Mucosa of stomach (tissue), 1 donor: Measurements from ENCODE around the gene CSPG5.

Experiments
- H3K27me3 ChIP-seq: one replicate; pipeline ENCODE4 v1.7.0; 2013; ENCODE audit warnings: mild to moderate bottlenecking, low read length; ENCODE audit not compliant: control insufficient read depth, insufficient read depth
- H3K36me3 ChIP-seq: one replicate; pipeline ENCODE4 v1.7.0; 2013; ENCODE audit warnings: low read length; ENCODE audit not compliant: control insufficient read depth, insufficient read depth
- H3K4me1 ChIP-seq: one replicate; pipeline ENCODE4 v1.7.0; 2013; ENCODE audit warnings: mild to moderate bottlenecking, low read length; ENCODE audit not compliant: control insufficient read depth, insufficient read depth
- H3K4me3 ChIP-seq: one replicate; pipeline ENCODE4 v1.7.0; 2013; ENCODE audit warnings: low read length
- H3K9ac ChIP-seq: one replicate; pipeline ENCODE4 v1.7.0; 2013; ENCODE audit warnings: mild to moderate bottlenecking, low read length, moderate library complexity
- H3K9me3 ChIP-seq: one replicate; pipeline ENCODE4 v1.7.0; 2013; ENCODE audit warnings: mild to moderate bottlenecking, low read length, moderate library complexity; ENCODE audit not compliant: control insufficient read depth
- donor health status: Pancreatic carcinoma.

The CSPG5 gene

GRCh38 chr3:47565734-47566550 lies 12.7 kb downstream of the CSPG5 start:
- H3K36me3 ChIP-seq = no peaks in the 10 kb centered on the region
- H3K4me1 ChIP-seq = no peaks in the 10 kb centered on the region
- no peak overlapping the region for H3K9ac ChIP-seq
- H3K4me3 ChIP-seq = no peak overlapping the region
- H3K27me3 ChIP-seq = no peaks in the 10 kb centered on the region
- H3K9me3 ChIP-seq = no peaks in the 10 kb centered on the region

- Histone ChIP-seq H3K4me1 (no peaks in the 10 kb centered on the region), H3K9ac (no peak overlapping the region), H3K9me3 (no peaks in the 10 kb centered on the region), H3K27me3 (no peaks in the 10 kb centered on the region), H3K36me3 (no peaks in the 10 kb centered on the region), H3K4me3 (no peak overlapping the region)
Observed at GRCh38 chr3:47556351-47556750, 22.3 kb downstream of the CSPG5 start.

- Histone ChIP-seq H3K4me3 (no peak overlapping the region), H3K27me3 (no peaks in the 10 kb centered on the region), H3K36me3 (no peaks in the 10 kb centered on the region), H3K4me1 (no peaks in the 10 kb centered on the region), H3K9me3 (no peaks in the 10 kb centered on the region), H3K9ac (no peak overlapping the region)
Observed at GRCh38 chr3:47554335-47554734, 24.3 kb downstream of the CSPG5 start.

GRCh38 chr3:47553407-47553806 lies 25.3 kb downstream of the CSPG5 start:
- no peaks in the 10 kb centered on the region for H3K36me3 ChIP-seq
- H3K9me3 ChIP-seq = no peaks in the 10 kb centered on the region
- no peak overlapping the region for H3K9ac ChIP-seq
- no peaks in the 10 kb centered on the region for H3K4me1 ChIP-seq
- no peaks in the 10 kb centered on the region for H3K27me3 ChIP-seq
- H3K4me3 ChIP-seq = no peak overlapping the region

- no peaks in the 10 kb centered on the region for H3K36me3 ChIP-seq
- H3K27me3 ChIP-seq = no peaks in the 10 kb centered on the region
- no peaks in the 10 kb centered on the region for H3K4me1 ChIP-seq
- no peak overlapping the region for H3K9ac ChIP-seq
- no peaks in the 10 kb centered on the region for H3K9me3 ChIP-seq
- no peak overlapping the region for H3K4me3 ChIP-seq
Observed at GRCh38 chr3:47542471-47543173, 36.0 kb downstream of the CSPG5 start.

- no peaks in the 10 kb centered on the region for H3K27me3 ChIP-seq
- H3K9ac ChIP-seq = no peak overlapping the region
- H3K9me3 ChIP-seq = no peaks in the 10 kb centered on the region
- no peak overlapping the region for H3K4me3 ChIP-seq
- H3K4me1 ChIP-seq = no peaks in the 10 kb centered on the region
- no peaks in the 10 kb centered on the region for H3K36me3 ChIP-seq
Observed at GRCh38 chr3:47541583-47542108, 37.0 kb downstream of the CSPG5 start.

DNA sequence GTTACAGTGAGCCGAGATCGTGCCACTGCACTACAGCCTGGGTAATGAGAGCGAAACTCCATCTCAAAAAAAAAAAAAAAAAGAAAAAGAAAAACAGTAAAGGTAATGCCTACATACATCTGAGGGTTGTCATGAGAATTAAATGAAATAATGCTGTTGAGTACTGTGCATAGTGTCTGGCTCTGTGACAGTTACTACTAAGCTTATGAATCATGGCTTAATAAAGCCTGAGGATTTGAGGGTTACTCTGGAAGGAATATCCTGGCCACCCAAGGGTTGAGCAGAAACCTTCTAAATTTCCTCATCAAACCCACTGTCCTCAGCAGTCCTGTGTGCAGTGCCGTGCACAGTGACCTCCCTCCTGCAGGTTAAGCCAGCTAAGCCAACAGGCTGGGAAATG lies 38.4 kb downstream of the CSPG5 start:
- H3K9me3 ChIP-seq = no peaks in the 10 kb centered on the region
- H3K4me1 ChIP-seq = no peaks in the 10 kb centered on the region
- no peak overlapping the region for H3K4me3 ChIP-seq
- H3K36me3 ChIP-seq = no peaks in the 10 kb centered on the region
- no peaks in the 10 kb centered on the region for H3K27me3 ChIP-seq
- no peak overlapping the region for H3K9ac ChIP-seq

- H3K27me3 ChIP-seq = no peaks in the 10 kb centered on the region
- H3K4me3 ChIP-seq = no peak overlapping the region
- H3K4me1 ChIP-seq = no peaks in the 10 kb centered on the region
- H3K9ac ChIP-seq = no peak overlapping the region
- H3K36me3 ChIP-seq = no peaks in the 10 kb centered on the region
- H3K9me3 ChIP-seq = no peaks in the 10 kb centered on the region
Observed at GRCh38 chr3:47536967-47537366, 41.7 kb downstream of the CSPG5 start.

DNA sequence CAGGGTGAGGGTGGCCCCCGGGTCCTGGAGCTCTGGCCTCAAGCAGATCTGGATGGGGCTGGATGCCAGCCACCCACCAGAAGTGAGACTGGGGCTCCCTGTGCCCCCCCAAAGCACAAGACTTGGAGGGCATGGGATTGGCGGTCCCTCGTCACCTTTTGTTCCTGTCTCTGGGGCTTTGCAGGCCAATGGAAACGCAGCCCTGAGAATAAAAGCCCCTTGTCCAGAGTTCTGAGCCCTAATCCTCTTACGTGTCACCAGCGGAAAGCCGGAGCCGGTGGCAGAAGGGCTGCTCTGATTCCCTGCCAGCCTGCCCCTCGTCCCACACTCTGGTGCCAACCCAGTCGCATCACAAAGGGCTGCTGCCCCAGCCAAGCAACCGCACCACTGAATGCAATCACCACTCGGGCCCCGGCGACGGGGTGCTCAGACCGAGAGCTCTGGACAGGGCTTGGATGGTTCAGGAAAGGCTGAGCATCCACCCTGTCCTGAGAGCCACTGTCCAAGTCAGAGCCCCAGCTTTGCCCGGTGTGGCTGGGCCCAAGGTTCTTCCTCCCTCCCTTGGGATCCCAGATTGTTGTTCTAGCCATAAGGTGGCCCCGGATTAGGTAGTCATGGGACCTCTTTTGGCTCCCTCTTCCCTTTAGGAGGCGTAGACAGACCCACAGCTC lies 42.3 kb downstream of the CSPG5 start:
- no peak overlapping the region for H3K9ac ChIP-seq
- no peaks in the 10 kb centered on the region for H3K36me3 ChIP-seq
- no peaks in the 10 kb centered on the region for H3K9me3 ChIP-seq
- H3K4me3 ChIP-seq = no peak overlapping the region
- H3K4me1 ChIP-seq = no peaks in the 10 kb centered on the region
- no peaks in the 10 kb centered on the region for H3K27me3 ChIP-seq

GRCh38 chr3:47533996-47534454 lies 44.6 kb downstream of the CSPG5 start:
- no peak overlapping the region for H3K4me3 ChIP-seq
- H3K36me3 ChIP-seq = no peaks in the 10 kb centered on the region
- no peaks in the 10 kb centered on the region for H3K4me1 ChIP-seq

GRCh38 chr3:47533481-47533880 lies 45.2 kb downstream of the CSPG5 start:
- H3K9ac ChIP-seq = no peak overlapping the region
- no peaks in the 10 kb centered on the region for H3K36me3 ChIP-seq
- no peaks in the 10 kb centered on the region for H3K27me3 ChIP-seq
- H3K4me1 ChIP-seq = no peaks in the 10 kb centered on the region
- H3K9me3 ChIP-seq = no peaks in the 10 kb centered on the region
- H3K4me3 ChIP-seq = no peak overlapping the region

More at GRCh38 chr3:47533996-47534454, 44.6 kb downstream of the CSPG5 start:
- Histone ChIP-seq H3K27me3 (no peaks in the 10 kb centered on the region), H3K9me3 (no peaks in the 10 kb centered on the region), H3K9ac (no peak overlapping the region)
